Neuronal stem cell (in vitro differentiated cells): ENCODE measurements around the gene ZNF519.
"Not testable (repeated sequence)": the region's sequence is repeated elsewhere in the genome, so short reads cannot be mapped to it uniquely, and the experiment has no call there.

Experiments
- DNase-seq: peaks from one replicate; pipeline ENCODE4 v3.0.0-alpha.2; 2013; ENCODE audit warnings: low spot score
- H2AFZ ChIP-seq: one replicate; pipeline ENCODE4 v1.6.1; 2013; ENCODE audit warnings: mild to moderate bottlenecking, low read length, inconsistent platforms
- H2AK5ac ChIP-seq: 2 replicates; pipeline ENCODE4 v1.6.1; 2013; ENCODE audit warnings: low read depth, mild to moderate bottlenecking, inconsistent platforms, low read length, moderate library complexity, mixed read lengths
- H2BK120ac ChIP-seq: 2 replicates; pipeline ENCODE4 v1.6.1; 2013; ENCODE audit warnings: low read depth, mild to moderate bottlenecking, inconsistent platforms, low read length, moderate library complexity, mixed read lengths
- H2BK12ac ChIP-seq: one replicate; pipeline ENCODE4 v1.6.1; 2013; ENCODE audit warnings: low read length, inconsistent platforms
- H2BK15ac ChIP-seq: 2 replicates; pipeline ENCODE4 v1.6.1; 2013; ENCODE audit warnings: mild to moderate bottlenecking, low read length, inconsistent platforms, mixed read lengths
- H2BK5ac ChIP-seq: one replicate; pipeline ENCODE4 v1.6.1; 2013; ENCODE audit warnings: inconsistent platforms, mild to moderate bottlenecking, low read length, moderate library complexity
- H3K14ac ChIP-seq: one replicate; pipeline ENCODE4 v1.6.1; 2013; ENCODE audit warnings: low read length, inconsistent platforms
- H3K18ac ChIP-seq: 2 replicates; pipeline ENCODE4 v1.6.1; 2013; ENCODE audit warnings: low read length, inconsistent platforms
- H3K23ac ChIP-seq: 2 replicates; pipeline ENCODE4 v1.6.1; 2013; ENCODE audit warnings: low read depth, mild to moderate bottlenecking, mixed read lengths, low read length, inconsistent platforms; ENCODE audit not compliant: poor library complexity
- H3K27ac ChIP-seq: replicated peaks from 3 replicates; pipeline ENCODE4 v1.5.1; 2013; ENCODE audit warnings: low read length, inconsistent platforms
- H3K27me3 ChIP-seq, 3 experiments: 2 replicates each; pipeline ENCODE4 v1.6.1; 2013; ENCODE audit warnings: low read length in 3 of 3, mild to moderate bottlenecking in 2 of 3, inconsistent platforms in 1 of 3, low read depth in 1 of 3, mixed read lengths in 1 of 3, moderate library complexity in 1 of 3; ENCODE audit not compliant: control insufficient read depth in 3 of 3, insufficient read depth in 3 of 3
- H3K36me3 ChIP-seq, 2 donors: replicated peaks in 1 of 2; 2 replicates each; pipeline ENCODE4 v1.6.1; 2013; ENCODE audit warnings: low read length in 2 of 2; ENCODE audit not compliant: control insufficient read depth in 2 of 2, insufficient read depth in 2 of 2
- H3K4ac ChIP-seq: 2 replicates; pipeline ENCODE4 v1.6.1; 2013; ENCODE audit warnings: inconsistent platforms, mild to moderate bottlenecking, low read length, moderate library complexity
- H3K4me1 ChIP-seq, 2 donors: 1 replicate in 1 of 2; 2 replicates in 1 of 2; pipeline ENCODE4 v1.6.1; 2013; ENCODE audit warnings: low read length in 2 of 2, low read depth in 1 of 2; ENCODE audit not compliant: control insufficient read depth in 2 of 2, insufficient read depth in 1 of 2
- H3K4me2 ChIP-seq: one replicate; pipeline ENCODE4 v1.6.1; 2013; ENCODE audit warnings: mild to moderate bottlenecking, low read length, inconsistent platforms; ENCODE audit not compliant: insufficient read depth, poor library complexity, severe bottlenecking
- H3K4me3 ChIP-seq, 2 donors: 2 replicates each; pipeline ENCODE4 v1.5.1; 2013; ENCODE audit warnings: low read length in 2 of 2, mild to moderate bottlenecking in 2 of 2, inconsistent platforms in 1 of 2, moderate library complexity in 1 of 2
- H3K79me1 ChIP-seq: one replicate; pipeline ENCODE4 v1.6.1; 2013; ENCODE audit warnings: low read depth, mild to moderate bottlenecking, inconsistent platforms, low read length, moderate library complexity
- H3K9ac ChIP-seq: one replicate; pipeline ENCODE4 v1.6.1; 2013; ENCODE audit warnings: mild to moderate bottlenecking, low read depth, low read length, inconsistent platforms; ENCODE audit not compliant: poor library complexity
- H3K9me3 ChIP-seq, 2 donors: replicated peaks in 1 of 2; 2 replicates each; pipeline versions ENCODE3 to v1.6.1; 2013; ENCODE audit warnings: low read length in 2 of 2, mild to moderate bottlenecking in 2 of 2, inconsistent platforms in 1 of 2, low read depth in 1 of 2, mixed read lengths in 1 of 2, moderate library complexity in 1 of 2; ENCODE audit not compliant: control insufficient read depth in 2 of 2, insufficient read depth in 1 of 2
- H4K8ac ChIP-seq: one replicate; pipeline ENCODE4 v1.6.1; 2013; ENCODE audit warnings: low read depth, mild to moderate bottlenecking, inconsistent platforms, low read length, moderate library complexity
- H4K91ac ChIP-seq: one replicate; pipeline ENCODE4 v1.6.1; 2013; ENCODE audit warnings: low read length, low read depth, mild to moderate bottlenecking, inconsistent platforms; ENCODE audit not compliant: poor library complexity
- WGBS, 2 donors: extraction: QIAGEN DNeasy Blood & Tissue Kit; methylation state at CpG; one replicate each; pipeline ENCODE4 v1.1.7; 2013; ENCODE audit warnings: missing lambda C conversion rate in 2 of 2, mixed read lengths in 1 of 2; ENCODE audit not compliant: insufficient read length in 2 of 2, insufficient replicate concordance in 1 of 2; ENCODE audit errors: extremely low coverage in 2 of 2; 5-methylcytosine and 5-hydroxymethylcytosine counted together

The ZNF519 gene

GRCh38 chr18:14131696-14132270, 452 bp downstream of the ZNF519 start:
- peaks cover 0 to 19% of the 10 kb centered on the region in 2 donors for H3K36me3 ChIP-seq
- H3K27ac ChIP-seq: peak overlapping the region; percentile 58
- H2AK5ac ChIP-seq, H2BK12ac ChIP-seq, H3K4me1 ChIP-seq, H3K14ac ChIP-seq, H3K79me1 ChIP-seq, DNase-seq, H4K91ac ChIP-seq, H2BK5ac ChIP-seq, H3K4ac ChIP-seq, H2BK15ac ChIP-seq, H4K8ac ChIP-seq, H3K27me3 ChIP-seq, H3K23ac ChIP-seq, H3K9me3 ChIP-seq, H2BK120ac ChIP-seq: not testable (repeated sequence)
- no CpG with 5 or more reads among the region's 27 CpGs for WGBS, 2 donors
- H3K4me3 ChIP-seq: peak overlapping the region; percentile 63 to 95
- peak overlapping the region; percentile 86 for H3K9ac ChIP-seq
- peak overlapping the region; percentile 57 for H3K18ac ChIP-seq
- H3K4me2 ChIP-seq: peak overlapping the region; percentile 25
- H2AFZ ChIP-seq: peak overlapping the region; percentile 84

- H3K18ac ChIP-seq, H3K4me1 ChIP-seq, H3K14ac ChIP-seq, H3K23ac ChIP-seq, H2BK120ac ChIP-seq, H2BK12ac ChIP-seq, H4K8ac ChIP-seq, H3K79me1 ChIP-seq, H2AK5ac ChIP-seq, H3K27me3 ChIP-seq, H2AFZ ChIP-seq, H4K91ac ChIP-seq, H2BK5ac ChIP-seq, H3K27ac ChIP-seq, H3K9me3 ChIP-seq, H3K9ac ChIP-seq, DNase-seq, H2BK15ac ChIP-seq, H3K4ac ChIP-seq: not testable (repeated sequence)
- WGBS, 2 donors: no CpG with 5 or more reads among the region's 3 CpGs
- Histone ChIP-seq H3K4me3 (peak overlapping the region in 1 of 2 donors; percentile 63), H3K4me2 (peak overlapping the region; percentile 13), H3K36me3 (peaks cover 0 to 22% of the 10 kb centered on the region in 2 donors)
Measured at GRCh38 chr18:14130804-14131203, 1.4 kb downstream of the ZNF519 start.

GRCh38 chr18:14124689-14125088, 7.5 kb downstream of the ZNF519 start:
- Histone ChIP-seq H3K36me3 (peaks cover 0 to 73% of the 10 kb centered on the region in 2 donors), H3K4me1 (peaks cover 0 to 1% of the 10 kb centered on the region in 2 donors), H3K27ac (no peak overlapping the region), H3K14ac (no peak overlapping the region), H3K18ac (no peak overlapping the region), H3K23ac (no peak overlapping the region), H3K9me3 (peaks cover 0 to 47% of the 10 kb centered on the region in 2 donors), H2BK12ac (no peak overlapping the region), H2AFZ (no peak overlapping the region), H4K8ac (no peak overlapping the region), H3K9ac (no peak overlapping the region), H2AK5ac (no peak overlapping the region), H4K91ac (no peak overlapping the region), H2BK15ac (no peak overlapping the region), H3K4ac (no peak overlapping the region), H3K4me3 (no peak overlapping the region), H2BK120ac (no peak overlapping the region), H3K79me1 (no peaks in the 10 kb centered on the region), H3K4me2 (no peak overlapping the region), H2BK5ac (no peak overlapping the region), H3K27me3 (no peaks in the 10 kb centered on the region)
- no peak for DNase-seq
- WGBS, 2 donors: no CpG with 5 or more reads among the region's 2 CpGs

GRCh38 chr18:14122097-14122496, 10.1 kb downstream of the ZNF519 start:
- H2BK12ac ChIP-seq: no peak overlapping the region
- H2AFZ ChIP-seq: no peak overlapping the region
- peaks cover 3 to 76% of the 10 kb centered on the region in 2 donors for H3K36me3 ChIP-seq
- no peak overlapping the region for H4K8ac ChIP-seq
- DNase-seq: no peak
- H3K18ac ChIP-seq: no peak overlapping the region
- WGBS, 2 donors: no CpG with 5 or more reads among the region's 2 CpGs
- no peak overlapping the region for H3K27ac ChIP-seq
- H3K4me2 ChIP-seq: no peak overlapping the region
- no peak overlapping the region for H3K23ac ChIP-seq
- H3K9me3 ChIP-seq: peaks cover 3 to 65% of the 10 kb centered on the region in 2 donors
- no peaks in the 10 kb centered on the region for H3K79me1 ChIP-seq
- no peak overlapping the region for H3K4me3 ChIP-seq
- H3K4ac ChIP-seq: no peak overlapping the region
- H4K91ac ChIP-seq: no peak overlapping the region
- H3K9ac ChIP-seq: no peak overlapping the region
- no peak overlapping the region for H3K14ac ChIP-seq
- no peak overlapping the region for H2BK5ac ChIP-seq
- no peaks in the 10 kb centered on the region for H3K4me1 ChIP-seq
- H2BK15ac ChIP-seq: no peak overlapping the region
- H2BK120ac ChIP-seq: no peak overlapping the region
- H3K27me3 ChIP-seq: no peaks in the 10 kb centered on the region
- no peak overlapping the region for H2AK5ac ChIP-seq
